Endothelial cell of umbilical vein (primary cell): ENCODE results near the gene JUNB. TPM values are rescaled to one million over a fixed set of nuclear protein-coding genes. Genes with fewer than 3 reads are reported as not detected.

Experiments used
- BruUV-seq: library from RNA; stranded (reverse); fragments of 400-500 nt; replicated peaks from 2 replicates; lab custom pipeline; 2021; lab: Mats Ljungman, UMichigan
- CTCF ChIA-PET: fragments of 300-600, 350-600 bp; sonication (Branson Sonifier 250); formaldehyde crosslinking; loops from one replicate; lab custom pipeline; 2021; ENCODE audit warnings: antibody characterized with exemption, inconsistent platforms; lab: Charles Lee
- POLR2A ChIA-PET: fragments of 300-600, 350-600 bp; sonication (Branson Sonifier 250); formaldehyde crosslinking; loops from one replicate; lab custom pipeline; 2021; ENCODE audit warnings: antibody characterized with exemption, inconsistent platforms; lab: Charles Lee
- DNase-seq: peaks from one replicate; pipeline ENCODE4 v3.0.0-alpha.2; 2011; ENCODE audit warnings: low read depth, low spot score
- FAIRE-seq: peaks from 2 replicates; lab custom pipeline; 2011; peaks lifted over from hg19 to GRCh38; lab: Jason Lieb, UNC
- H2AFZ ChIP-seq: 2 replicates; pipeline ENCODE4 v1.6.0; 2012; ENCODE audit warnings: low read depth, low read length, control low read depth, inconsistent platforms
- H3K27ac ChIP-seq: 2 replicates; pipeline ENCODE4 v1.5.1; 2011; ENCODE audit warnings: low read depth, mild to moderate bottlenecking, control low read depth, low read length, moderate library complexity; ENCODE audit not compliant: insufficient read depth
- H3K27me3 ChIP-seq, 2 experiments: 2 replicates each; pipeline versions ENCODE4 v1.6.0 to v1.6.1; 2011; ENCODE audit warnings: low read length in 2 of 2, mixed read lengths in 1 of 2; ENCODE audit not compliant: control insufficient read depth in 2 of 2, insufficient read depth in 2 of 2
- H3K36me3 ChIP-seq, 2 experiments: 2 replicates in 1 of 2; 3 replicates in 1 of 2; pipeline ENCODE4 v1.5.1; 2011; ENCODE audit warnings: low read length in 2 of 2, mild to moderate bottlenecking in 1 of 2, moderate library complexity in 1 of 2; ENCODE audit not compliant: control insufficient read depth in 2 of 2, insufficient read depth in 2 of 2; ENCODE audit errors: extremely low read depth in 1 of 2
- H3K4me1 ChIP-seq: 3 replicates; pipeline ENCODE4 v1.5.1; 2011; ENCODE audit warnings: mild to moderate bottlenecking, low read length; ENCODE audit not compliant: control insufficient read depth, insufficient read depth; ENCODE audit errors: extremely low read depth
- H3K4me2 ChIP-seq: 2 replicates; pipeline ENCODE4 v1.6.1; 2011; ENCODE audit warnings: low read length, control low read depth, mixed read lengths; ENCODE audit not compliant: insufficient read depth
- H3K4me3 ChIP-seq, 3 experiments: fragments of 200-600 bp in 1 of 3; sonication (generic), shearing (Covaris generic) in 1 of 3; replicated peaks in 1 of 3; 2 replicates each; pipeline ENCODE4 v1.5.1; 2011 to 2016; ENCODE audit warnings: control low read depth in 3 of 3, low read length in 3 of 3, mild to moderate bottlenecking in 2 of 3, inconsistent platforms in 1 of 3, low read depth in 1 of 3, moderate library complexity in 1 of 3; ENCODE audit not compliant: insufficient read depth in 1 of 3
- H3K79me2 ChIP-seq: 2 replicates; pipeline ENCODE4 v1.6.0; 2012; ENCODE audit warnings: low read length, inconsistent platforms; ENCODE audit not compliant: control insufficient read depth, insufficient read depth
- H3K9ac ChIP-seq: replicated peaks from 2 replicates; pipeline ENCODE3; 2011; ENCODE audit warnings: low read length, control low read depth; ENCODE audit not compliant: insufficient read depth; ENCODE audit errors: extremely low read depth
- H3K9me1 ChIP-seq: replicated peaks from 3 replicates; pipeline ENCODE4 v1.6.0; 2011; ENCODE audit warnings: mild to moderate bottlenecking, low read length; ENCODE audit not compliant: control insufficient read depth, insufficient read depth; ENCODE audit errors: extremely low read depth
- H3K9me3 ChIP-seq: replicated peaks from 2 replicates; pipeline ENCODE4 v1.5.1; 2012; ENCODE audit warnings: low read length, inconsistent platforms; ENCODE audit not compliant: control insufficient read depth, insufficient read depth
- H4K20me1 ChIP-seq: replicated peaks from 2 replicates; pipeline ENCODE3; 2011; ENCODE audit warnings: mild to moderate bottlenecking, low read length; ENCODE audit not compliant: control insufficient read depth, insufficient read depth; ENCODE audit errors: extremely low read depth
- EZH2 ChIP-seq: IDR thresholded peaks from 2 replicates; pipeline ENCODE4 v1.6.1; 2012; ENCODE audit warnings: borderline replicate concordance, low read depth, mild to moderate bottlenecking, moderate library complexity, low read length, inconsistent platforms; ENCODE audit not compliant: severe bottlenecking
- FOS ChIP-seq: IDR thresholded peaks from 2 replicates; pipeline ENCODE4 v1.6.1; 2011; ENCODE audit warnings: mild to moderate bottlenecking, low read length, moderate library complexity, borderline replicate concordance; ENCODE audit not compliant: insufficient read depth
- GATA2 ChIP-seq: IDR thresholded peaks from 2 replicates; pipeline ENCODE4 v1.7.0; 2011; ENCODE audit warnings: low read depth, mild to moderate bottlenecking, moderate library complexity, mixed read lengths, low read length; ENCODE audit not compliant: insufficient read length, insufficient read depth
- JUN ChIP-seq: IDR thresholded peaks from 2 replicates; pipeline ENCODE4 v1.6.1; 2011; ENCODE audit warnings: borderline replicate concordance, low read depth; ENCODE audit not compliant: insufficient read length, insufficient read depth
- MAX ChIP-seq: IDR thresholded peaks from 2 replicates; pipeline ENCODE4 v1.6.1; 2011; ENCODE audit not compliant: insufficient read depth, insufficient read length
- MYC ChIP-seq: IDR thresholded peaks from one replicate; pipeline ENCODE4 v1.6.1; 2011; ENCODE audit warnings: mild to moderate bottlenecking, low read depth, low read length
- POLR2A ChIP-seq: IDR thresholded peaks from 2 replicates; pipeline ENCODE4 v1.6.1; 2012; ENCODE audit warnings: low read depth, mild to moderate bottlenecking, control low read depth, low read length
- POLR2AphosphoS5 ChIP-seq: IDR thresholded peaks from 2 replicates; pipeline ENCODE4 v1.6.1; 2012; ENCODE audit warnings: low read depth, mild to moderate bottlenecking, control low read depth, low read length, moderate library complexity; ENCODE audit not compliant: insufficient read depth
- dilution Hi-C: fragments of 300-500 bp; cut with MboI; formaldehyde crosslinking; loops from one replicate; pipeline ENCODE4 v1.15.0; 2019; ENCODE audit warnings: low sequenced_read_pairs; ENCODE audit not compliant: extremely low pct_ligation_motif_present
- intact Hi-C: fragments of 100-400 bp; cut with micrococcal nuclease; formaldehyde crosslinking; loops from one replicate; pipeline ENCODE4 v1.10.0; 2022
- polyA plus RNA-seq, 4 experiments: library from polyadenylated mRNA; depleted of rRNA in 3 of 4; stranded (reverse) in 3 of 4; unstranded in 1 of 4; fragments of >200 nt; gene quantifications; 2 replicates each; pipeline versions ENCODE4 v1.2.1 to v1.2.3, GENCODE V29; 2011 to 2012; ENCODE audit warnings: missing spikeins in 1 of 4
- total RNA-seq: library from RNA; stranded (reverse); gene quantifications from 2 replicates; pipeline ENCODE4 v1.2.3, GENCODE V29; 2021
- TF ChIP-seq, protein P1 (sequence below), 2 donors: IDR thresholded peaks; 1 replicate in 1 of 2; 2 replicates in 1 of 2; pipeline ENCODE4 v1.5.1; 2011; ENCODE audit warnings: low read length in 2 of 2, mild to moderate bottlenecking in 2 of 2, moderate library complexity in 2 of 2, control low read depth in 1 of 2, inconsistent platforms in 1 of 2, low read depth in 1 of 2; ENCODE audit not compliant: insufficient read depth in 1 of 2; ENCODE audit errors: extremely low read depth in 1 of 2

JUNB gene
- total and polyA plus RNA-seq, 2 donors (not counting 3 experiments of a cell fraction or from before 2014, with no cell fraction given) = 22.8 to 74.4 TPM

DNA sequence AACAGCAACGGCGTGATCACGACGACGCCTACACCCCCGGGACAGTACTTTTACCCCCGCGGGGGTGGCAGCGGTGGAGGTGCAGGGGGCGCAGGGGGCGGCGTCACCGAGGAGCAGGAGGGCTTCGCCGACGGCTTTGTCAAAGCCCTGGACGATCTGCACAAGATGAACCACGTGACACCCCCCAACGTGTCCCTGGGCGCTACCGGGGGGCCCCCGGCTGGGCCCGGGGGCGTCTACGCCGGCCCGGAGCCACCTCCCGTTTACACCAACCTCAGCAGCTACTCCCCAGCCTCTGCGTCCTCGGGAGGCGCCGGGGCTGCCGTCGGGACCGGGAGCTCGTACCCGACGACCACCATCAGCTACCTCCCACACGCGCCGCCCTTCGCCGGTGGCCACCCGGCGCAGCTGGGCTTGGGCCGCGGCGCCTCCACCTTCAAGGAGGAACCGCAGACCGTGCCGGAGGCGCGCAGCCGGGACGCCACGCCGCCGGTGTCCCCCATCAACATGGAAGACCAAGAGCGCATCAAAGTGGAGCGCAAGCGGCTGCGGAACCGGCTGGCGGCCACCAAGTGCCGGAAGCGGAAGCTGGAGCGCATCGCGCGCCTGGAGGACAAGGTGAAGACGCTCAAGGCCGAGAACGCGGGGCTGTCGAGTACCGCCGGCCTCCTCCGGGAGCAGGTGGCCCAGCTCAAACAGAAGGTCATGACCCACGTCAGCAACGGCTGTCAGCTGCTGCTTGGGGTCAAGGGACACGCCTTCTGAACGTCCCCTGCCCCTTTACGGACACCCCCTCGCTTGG lies 966 bp downstream of the JUNB start:
- H3K9ac ChIP-seq = peak overlapping the region; percentile 74
- CTCF ChIA-PET = interaction anchor here (0.7 to 13.8 kb wide), 7 partner anchors 10 to 127 kb away, joined by 3 to 524 read pairs (median 7); partner anchors contain the start of gene HOOK2
- H3K79me2 ChIP-seq = peaks cover 14% of the 10 kb centered on the region
- peak overlapping the region; percentile 70 to 76 (median 71) for H3K4me3 ChIP-seq
- no peak for TF ChIP-seq JUN
- peak; percentile 32 for TF ChIP-seq POLR2A
- no peak for TF ChIP-seq POLR2AphosphoS5
- TF ChIP-seq EZH2 = no peak
- no peaks in the 10 kb centered on the region for H4K20me1 ChIP-seq
- H3K9me1 ChIP-seq = no peaks in the 10 kb centered on the region
- FAIRE-seq = peak; percentile 71
- peaks cover 35% of the 10 kb centered on the region for H3K4me1 ChIP-seq
- dilution Hi-C loops = no loop called here
- DNase-seq = peak; percentile 43
- POLR2A ChIA-PET = interaction anchor here (0.6 to 4.1 kb wide), 12 partner anchors 9 to 1211 kb away, joined by 3 to 94 read pairs (median 5); partner anchors contain the start of gene HOOK2
- H3K27me3 ChIP-seq = no peaks in the 10 kb centered on the region
- H2AFZ ChIP-seq = peak overlapping the region; percentile 5
- peak overlapping the region; percentile 56 for H3K4me2 ChIP-seq
- intact Hi-C loops = no loop called here
- H3K27ac ChIP-seq = peak overlapping the region; percentile 91
- H3K36me3 ChIP-seq = no peaks in the 10 kb centered on the region
- BruUV-seq = no TSS peak
- no peaks in the 10 kb centered on the region for H3K9me3 ChIP-seq

GRCh38 chr19:12792853-12793289 lies 1.6 kb downstream of the JUNB start:
- peaks cover 35% of the 10 kb centered on the region for H3K4me1 ChIP-seq
- peak overlapping the region; percentile 56 for H3K4me2 ChIP-seq
- no peaks in the 10 kb centered on the region for H4K20me1 ChIP-seq
- no peaks in the 10 kb centered on the region for H3K9me3 ChIP-seq
- BruUV-seq = TSS peak; percentile 78
- no peaks in the 10 kb centered on the region for H3K9me1 ChIP-seq
- dilution Hi-C loops = no loop called here
- no peak for TF ChIP-seq GATA2
- TF ChIP-seq, protein P1, sequence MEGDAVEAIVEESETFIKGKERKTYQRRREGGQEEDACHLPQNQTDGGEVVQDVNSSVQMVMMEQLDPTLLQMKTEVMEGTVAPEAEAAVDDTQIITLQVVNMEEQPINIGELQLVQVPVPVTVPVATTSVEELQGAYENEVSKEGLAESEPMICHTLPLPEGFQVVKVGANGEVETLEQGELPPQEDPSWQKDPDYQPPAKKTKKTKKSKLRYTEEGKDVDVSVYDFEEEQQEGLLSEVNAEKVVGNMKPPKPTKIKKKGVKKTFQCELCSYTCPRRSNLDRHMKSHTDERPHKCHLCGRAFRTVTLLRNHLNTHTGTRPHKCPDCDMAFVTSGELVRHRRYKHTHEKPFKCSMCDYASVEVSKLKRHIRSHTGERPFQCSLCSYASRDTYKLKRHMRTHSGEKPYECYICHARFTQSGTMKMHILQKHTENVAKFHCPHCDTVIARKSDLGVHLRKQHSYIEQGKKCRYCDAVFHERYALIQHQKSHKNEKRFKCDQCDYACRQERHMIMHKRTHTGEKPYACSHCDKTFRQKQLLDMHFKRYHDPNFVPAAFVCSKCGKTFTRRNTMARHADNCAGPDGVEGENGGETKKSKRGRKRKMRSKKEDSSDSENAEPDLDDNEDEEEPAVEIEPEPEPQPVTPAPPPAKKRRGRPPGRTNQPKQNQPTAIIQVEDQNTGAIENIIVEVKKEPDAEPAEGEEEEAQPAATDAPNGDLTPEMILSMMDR (IDR thresholded peaks at IDR 0.05; ENCODE audit: extremely low read depth in 1 of 2, insufficient read depth in 1 of 2, low read depth in 1 of 2, low read length in 2 of 2) = no peak
- no peak for TF ChIP-seq MYC
- no peak for TF ChIP-seq FOS
- no peak for TF ChIP-seq EZH2
- no peak for TF ChIP-seq POLR2A
- no peak for TF ChIP-seq JUN
- TF ChIP-seq MAX = no peak
- no peak for TF ChIP-seq POLR2AphosphoS5
- intact Hi-C loops = no loop called here
- FAIRE-seq = no peak
- H3K79me2 ChIP-seq = peaks cover 14% of the 10 kb centered on the region
- H3K27me3 ChIP-seq = no peaks in the 10 kb centered on the region
- peak overlapping the region; percentile 74 for H3K9ac ChIP-seq
- peak overlapping the region; percentile 91 for H3K27ac ChIP-seq
- CTCF ChIA-PET = interaction anchor here (1.5 to 13.8 kb wide), 5 partner anchors 10 to 76 kb away, joined by 4 to 524 read pairs (median 21); partner anchors contain the start of gene HOOK2
- POLR2A ChIA-PET = interaction anchor here (0.7 to 4.1 kb wide), 5 partner anchors 10 to 1070 kb away, joined by 3 to 94 read pairs (median 6); partner anchors contain the start of gene HOOK2
- no peak overlapping the region for H2AFZ ChIP-seq
- H3K4me3 ChIP-seq = peak overlapping the region; percentile 70 to 76 (median 71)
- no peaks in the 10 kb centered on the region for H3K36me3 ChIP-seq
- peak; percentile 28 for DNase-seq
